HCT116 (cell line): Measurements from ENCODE around the gene PXK. TPM values are rescaled to one million over a fixed set of nuclear protein-coding genes. Genes with fewer than 3 reads are reported as not detected.
A peak's percentile ranks its signal among the peaks of the same experiment; 100 is the strongest.

Source experiments
- ATAC-seq: fragments of 200-7000 bp; cut with Tn5 transposase; 2 replicates; pipeline ENCODE4 v1.9.1; 2020; ENCODE audit warnings: mild to moderate bottlenecking, moderate library complexity
- BruUV-seq: library from RNA; stranded (reverse); fragments of 400-500 nt; replicated peaks from 2 replicates; lab custom pipeline; 2021; lab: Mats Ljungman, UMichigan
- CTCF ChIA-PET: fragments of 300-600 bp; sonication (Branson Sonifier 250); formaldehyde crosslinking; loops from one replicate; lab custom pipeline; 2021; ENCODE audit warnings: antibody characterized with exemption; lab: Charles Lee
- POLR2A ChIA-PET: fragments of 300-600, 350-600 bp; sonication (Branson Sonifier 250); formaldehyde crosslinking; loops from one replicate; lab custom pipeline; 2021; ENCODE audit warnings: antibody characterized with exemption; lab: Charles Lee
- RAD21 ChIA-PET, 2 experiments: fragments of 300-600 bp; sonication (Branson Sonifier 250); formaldehyde crosslinking; loops; one replicate each; lab custom pipeline; 2023; ENCODE audit warnings: low total read pairs in 2 of 2; ENCODE audit not compliant: uncharacterized antibody in 2 of 2, unreplicated experiment in 2 of 2, low non-redundant PET in 1 of 2; lab: Charles Lee
- DNase-seq: peaks from one replicate; pipeline ENCODE4 v3.0.0-alpha.2; 2010; ENCODE audit warnings: low read depth, low spot score
- H2AFZ ChIP-seq: fragments of 200-600 bp; shearing (Covaris generic), sonication (generic); 2 replicates; pipeline ENCODE4 v1.6.1; 2017; ENCODE audit warnings: low read depth, mixed run types, mixed read lengths, antibody characterized with exemption, low read length; ENCODE audit not compliant: poor library complexity, severe bottlenecking
- H3K27ac ChIP-seq: 2 replicates; pipeline ENCODE4 v1.5.1; 2012; ENCODE audit warnings: low read depth, low read length
- H3K27me3 ChIP-seq: fragments of 200-600 bp; sonication (generic); 2 replicates; pipeline ENCODE4 v1.6.1; 2016; ENCODE audit warnings: mixed run types, low read length, mixed read lengths; ENCODE audit not compliant: insufficient read depth
- H3K36me3 ChIP-seq, 2 experiments: fragments of 200-500 bp in 1 of 2; fragments of 200-600 bp in 1 of 2; sonication (Bioruptor generic) in 1 of 2; sonication (generic) in 1 of 2; 2 replicates each; pipeline versions ENCODE4 v1.5.1 to v1.6.1; 2014 to 2016; ENCODE audit warnings: low read length in 2 of 2, inconsistent platforms in 1 of 2, mixed read lengths in 1 of 2, mixed run types in 1 of 2; ENCODE audit not compliant: insufficient read depth in 2 of 2, control insufficient read depth in 1 of 2
- H3K4me1 ChIP-seq, 2 experiments: fragments of 200-600 bp in 1 of 2; sonication (generic) in 1 of 2; 2 replicates each; pipeline versions ENCODE4 v1.5.1 to v1.6.1; 2012 to 2017; ENCODE audit warnings: low read length in 2 of 2, inconsistent platforms in 1 of 2, mild to moderate bottlenecking in 1 of 2, mixed read lengths in 1 of 2, mixed run types in 1 of 2, moderate library complexity in 1 of 2; ENCODE audit not compliant: insufficient read depth in 2 of 2, control insufficient read depth in 1 of 2
- H3K4me2 ChIP-seq: fragments of 200-600 bp; sonication (generic); 2 replicates; pipeline ENCODE4 v1.6.1; 2017; ENCODE audit warnings: mixed run types, low read length, mixed read lengths
- H3K4me3 ChIP-seq, 2 experiments: fragments of 200-600 bp in 1 of 2; sonication (generic) in 1 of 2; replicated peaks in 1 of 2; 2 replicates each; pipeline ENCODE4 v1.5.1; 2011 to 2016; ENCODE audit warnings: low read length in 2 of 2, control low read depth in 1 of 2, low read depth in 1 of 2, mild to moderate bottlenecking in 1 of 2, mixed read lengths in 1 of 2, mixed run types in 1 of 2
- H3K79me2 ChIP-seq: fragments of 200-600 bp; sonication (generic); 2 replicates; pipeline ENCODE4 v1.6.1; 2017; ENCODE audit warnings: mild to moderate bottlenecking, mixed run types, low read length, moderate library complexity, mixed read lengths; ENCODE audit not compliant: insufficient read depth
- H3K9ac ChIP-seq: fragments of 200-600 bp; sonication (generic); 2 replicates; pipeline ENCODE4 v1.6.1; 2016; ENCODE audit warnings: low read length, mixed read lengths
- H3K9me2 ChIP-seq: fragments of 200-600 bp; sonication (generic), shearing (Covaris generic); 2 replicates; pipeline ENCODE4 v1.6.1; 2017; ENCODE audit warnings: mixed run types, mild to moderate bottlenecking, moderate library complexity; ENCODE audit not compliant: insufficient read depth
- H3K9me3 ChIP-seq, 2 experiments: fragments of 200-500 bp in 1 of 2; fragments of 200-600 bp in 1 of 2; sonication (Bioruptor generic) in 1 of 2; sonication (generic) in 1 of 2; 2 replicates each; pipeline ENCODE4 v1.6.1; 2014 to 2017; ENCODE audit warnings: low read length in 2 of 2, mixed read lengths in 2 of 2, inconsistent platforms in 1 of 2, low read depth in 1 of 2, mild to moderate bottlenecking in 1 of 2, mixed run types in 1 of 2, moderate library complexity in 1 of 2; ENCODE audit not compliant: control insufficient read depth in 1 of 2, insufficient read depth in 1 of 2
- H4K20me1 ChIP-seq: fragments of 200-600 bp; sonication (generic), shearing (Covaris generic); 2 replicates; pipeline ENCODE4 v1.6.1; 2017; ENCODE audit warnings: mixed run types, mild to moderate bottlenecking, moderate library complexity; ENCODE audit not compliant: insufficient read depth
- ATF3 ChIP-seq: IDR thresholded peaks from 2 replicates; pipeline ENCODE4 v1.6.1; 2012
- CBX3 ChIP-seq: IDR thresholded peaks from 2 replicates; pipeline ENCODE4 v1.6.1; 2012; ENCODE audit warnings: low read depth
- EGR1 ChIP-seq: IDR thresholded peaks from 2 replicates; pipeline ENCODE4 v1.6.1; 2012; ENCODE audit warnings: low read depth
- EZH2phosphoT487 ChIP-seq: fragments of 200-600 bp; IDR thresholded peaks from 2 replicates; pipeline ENCODE4 v1.6.1; 2018; ENCODE audit warnings: antibody characterized with exemption, borderline replicate concordance
- FOSL1 ChIP-seq: IDR thresholded peaks from 2 replicates; pipeline ENCODE4 v1.6.1; 2012; ENCODE audit warnings: low read depth
- JUND ChIP-seq: IDR thresholded peaks from 2 replicates; pipeline ENCODE4 v1.6.1; 2012
- MAX ChIP-seq: IDR thresholded peaks from 2 replicates; pipeline ENCODE4 v1.6.1; 2012
- POLR2A ChIP-seq: IDR thresholded peaks from 2 replicates; pipeline ENCODE4 v1.7.0; 2011; ENCODE audit warnings: borderline replicate concordance; ENCODE audit not compliant: insufficient read depth, insufficient read length; ENCODE audit errors: extremely low read depth
- POLR2AphosphoS5 ChIP-seq: IDR thresholded peaks from 2 replicates; pipeline ENCODE4 v1.6.1; 2011; ENCODE audit warnings: mild to moderate bottlenecking, low read depth, low read length, moderate library complexity
- RAD21 ChIP-seq: IDR thresholded peaks from 2 replicates; pipeline ENCODE4 v1.6.1; 2012; ENCODE audit warnings: low read depth, mild to moderate bottlenecking
- REST ChIP-seq: IDR thresholded peaks from 2 replicates; pipeline ENCODE4 v1.6.1; 2012; ENCODE audit warnings: low read depth
- SP1 ChIP-seq: IDR thresholded peaks from 2 replicates; pipeline ENCODE4 v1.6.1; 2012; ENCODE audit warnings: low read depth
- SRF ChIP-seq: IDR thresholded peaks from 2 replicates; pipeline ENCODE4 v1.6.1; 2012; ENCODE audit warnings: low read depth
- TCF7L2 ChIP-seq: IDR thresholded peaks from 2 replicates; pipeline ENCODE4 v1.7.0; 2011; ENCODE audit warnings: borderline replicate concordance, inconsistent platforms; ENCODE audit not compliant: insufficient read depth, insufficient read length; ENCODE audit errors: extremely low read depth
- YY1 ChIP-seq: IDR thresholded peaks from 2 replicates; pipeline ENCODE4 v1.6.1; 2011; ENCODE audit warnings: low read length, low read depth, moderate library complexity, mild to moderate bottlenecking; ENCODE audit not compliant: insufficient replicate concordance; ENCODE audit errors: extremely low read depth
- ZFX ChIP-seq: fragments of 450-650 bp; IDR thresholded peaks from 2 replicates; pipeline ENCODE4 v1.6.1; 2017
- ZNF274 ChIP-seq: fragments of 200-500 bp; sonication (Bioruptor generic); IDR thresholded peaks from 2 replicates; pipeline ENCODE4 v1.6.1; 2014; ENCODE audit warnings: mild to moderate bottlenecking, low read depth, low read length, inconsistent platforms
- intact Hi-C: fragments of 100-400 bp; cut with micrococcal nuclease; formaldehyde crosslinking; loops from 2 replicates; pipeline ENCODE4 v1.10.0; 2022
- total RNA-seq: library from RNA; stranded (reverse); gene quantifications from one replicate; pipeline ENCODE4 v1.2.1, GENCODE V29; 2021; ENCODE audit not compliant: unreplicated experiment

The PXK gene
- total RNA-seq, 1 experiment from 2014 or later = 10.2 TPM

GRCh38 chr3:58466899-58467563, 134.3 kb downstream of the PXK start:
- no peak for DNase-seq
- H3K9ac ChIP-seq = no peak overlapping the region
- intact Hi-C loops = no loop called here
- H3K79me2 ChIP-seq = no peaks in the 10 kb centered on the region
- H3K9me3 ChIP-seq = no peaks in the 10 kb centered on the region
- no peak overlapping the region for H3K27ac ChIP-seq
- no TSS peak for BruUV-seq
- ChIA-PET CTCF (no interaction called here), RAD21 (no interaction called here), POLR2A (no interaction called here)
- no peak overlapping the region for H2AFZ ChIP-seq
- no peaks in the 10 kb centered on the region for H3K27me3 ChIP-seq
- no peaks in the 10 kb centered on the region for H3K36me3 ChIP-seq
- ATAC-seq = no peak
- no peaks in the 10 kb centered on the region for H3K9me2 ChIP-seq
- H4K20me1 ChIP-seq = no peaks in the 10 kb centered on the region
- H3K4me1 ChIP-seq = peaks cover 28 to 43% of the 10 kb centered on the region in 2 experiments
- TF ChIP-seq MAX (no peak), TCF7L2 (no peak), FOSL1 (no peak), YY1 (no peak), POLR2AphosphoS5 (no peak)
- no peak overlapping the region for H3K4me2 ChIP-seq
- no peak overlapping the region for H3K4me3 ChIP-seq

GRCh38 chr3:58469096-58469495, 136.4 kb downstream of the PXK start:
- no peak overlapping the region for H3K4me3 ChIP-seq
- intact Hi-C loops = no loop called here
- H3K4me1 ChIP-seq = peaks cover 33 to 41% of the 10 kb centered on the region in 2 experiments
- no peaks in the 10 kb centered on the region for H3K9me2 ChIP-seq
- H4K20me1 ChIP-seq = no peaks in the 10 kb centered on the region
- CTCF ChIA-PET = no interaction called here
- no TSS peak for BruUV-seq
- no peaks in the 10 kb centered on the region for H3K9me3 ChIP-seq
- RAD21 ChIA-PET = no interaction called here
- ATAC-seq (no peak), DNase-seq (no peak)
- no peak overlapping the region for H3K27ac ChIP-seq
- no peaks in the 10 kb centered on the region for H3K79me2 ChIP-seq
- peak overlapping the region; percentile 67; the same call in 1 of the 2 replicates for H3K4me2 ChIP-seq
- POLR2A ChIA-PET = interaction anchor here (0.8 kb wide), 1 partner anchor 1435 kb away, joined by 3 read pairs; no protein-coding TSS in a partner anchor
- H3K27me3 ChIP-seq = no peaks in the 10 kb centered on the region
- peak overlapping the region; percentile 7 for H2AFZ ChIP-seq
- no peak overlapping the region for H3K9ac ChIP-seq
- H3K36me3 ChIP-seq = no peaks in the 10 kb centered on the region
- TF ChIP-seq ZFX (no peak), SRF (no peak), EGR1 (no peak), ZNF274 (no peak), CBX3 (no peak), SP1 (no peak), YY1 (no peak), EZH2phosphoT487 (no peak), REST (no peak), FOSL1 (no peak), POLR2AphosphoS5 (no peak), POLR2A (no peak), RAD21 (no peak), JUND (no peak), MAX (no peak), ATF3 (no peak)
